ENCODE measurements around the gene TUBA3E.
"Not testable (repeated sequence)": the region's sequence is repeated elsewhere in the genome, so short reads cannot be mapped to it uniquely, and the experiment has no call there.

TUBA3E gene

DNA sequence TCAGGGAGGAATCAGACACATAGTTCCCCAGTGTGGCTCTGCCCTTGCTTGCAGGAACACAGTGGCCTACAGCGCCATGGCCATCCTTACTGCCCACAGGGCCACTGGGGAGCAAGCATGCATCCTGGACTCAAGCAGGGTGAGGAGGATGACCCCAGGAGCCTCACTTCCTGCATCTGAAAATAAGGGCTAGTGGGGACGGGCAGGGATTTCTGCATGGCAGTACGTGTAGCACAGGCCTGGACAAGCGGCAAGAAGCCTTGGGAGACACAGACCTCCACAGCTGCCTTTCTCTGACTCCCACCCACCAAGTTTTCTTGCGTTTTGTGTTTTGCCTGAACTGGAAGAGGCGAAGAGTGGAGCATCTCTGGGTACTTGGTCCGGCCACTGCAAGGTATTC, 35.8 kb downstream of the TUBA3E start:
- not testable (repeated sequence) for DNase-seq (ENCODE audit: low read depth in 3 of 3)

DNA sequence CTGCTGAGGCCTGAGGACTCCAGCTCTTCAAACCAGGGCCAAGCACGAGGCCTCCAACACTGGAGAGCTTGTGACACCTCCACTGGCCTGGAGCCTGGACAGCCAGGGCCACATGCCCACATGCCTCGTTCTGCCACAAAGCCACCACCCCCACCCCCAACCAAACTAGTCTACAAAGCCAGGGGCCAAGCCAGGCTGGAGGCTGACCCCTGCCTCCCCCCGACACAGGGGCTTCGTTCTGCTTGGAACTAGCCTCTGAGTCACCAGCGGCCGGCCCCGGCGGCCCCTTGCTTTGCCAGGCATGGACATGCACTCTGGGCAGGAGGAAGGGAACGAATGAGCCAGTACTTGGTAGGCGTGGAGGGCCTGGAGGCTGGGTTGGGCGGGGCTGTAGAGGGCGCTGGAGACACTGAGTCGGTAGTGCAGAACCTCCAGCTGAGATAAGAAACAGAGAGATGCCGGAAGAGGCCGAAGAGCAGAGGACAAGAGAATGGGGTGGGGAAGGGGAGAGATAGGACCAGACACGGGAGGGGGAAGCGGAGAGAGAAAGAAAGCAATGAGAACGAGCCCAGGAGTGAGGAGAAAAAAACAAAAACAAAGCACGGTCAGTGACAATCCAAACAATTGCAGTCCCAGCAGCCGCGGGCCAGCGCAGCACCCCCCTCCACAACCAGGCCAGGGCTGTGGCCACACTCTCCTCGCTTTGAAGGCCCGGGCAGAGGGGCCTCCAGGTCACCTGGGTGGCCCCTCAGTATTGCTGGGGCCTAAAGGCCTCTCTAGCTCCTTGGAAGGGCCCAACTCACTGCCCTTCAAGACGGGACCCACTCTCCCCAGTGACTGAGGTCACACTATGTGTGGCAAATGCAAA, 37.2 kb downstream of the TUBA3E start:
- not testable (repeated sequence) for DNase-seq (ENCODE audit: low read depth in 3 of 3)

DNA sequence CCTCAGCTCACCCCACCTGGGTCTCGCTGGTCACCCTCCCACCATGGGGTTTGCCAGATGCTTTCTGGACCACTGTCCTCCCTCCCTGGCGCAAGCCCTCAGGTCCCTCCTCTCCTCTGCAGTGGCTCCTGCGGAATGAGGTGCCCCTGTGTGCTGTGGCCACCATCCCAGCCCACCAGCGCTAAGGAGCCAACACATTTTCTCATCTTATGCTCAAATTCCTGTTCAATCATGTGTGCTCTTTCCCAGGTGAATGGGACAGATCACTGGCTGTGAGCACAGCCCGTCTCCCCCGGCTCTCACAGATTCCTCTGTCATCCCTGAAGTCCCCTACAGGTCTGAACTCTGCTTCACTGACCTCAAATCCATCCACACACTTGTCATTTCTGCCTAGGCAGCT, 38.1 kb downstream of the TUBA3E start:
- DNase-seq (ENCODE audit: low read depth in 3 of 3): no peak

DNA sequence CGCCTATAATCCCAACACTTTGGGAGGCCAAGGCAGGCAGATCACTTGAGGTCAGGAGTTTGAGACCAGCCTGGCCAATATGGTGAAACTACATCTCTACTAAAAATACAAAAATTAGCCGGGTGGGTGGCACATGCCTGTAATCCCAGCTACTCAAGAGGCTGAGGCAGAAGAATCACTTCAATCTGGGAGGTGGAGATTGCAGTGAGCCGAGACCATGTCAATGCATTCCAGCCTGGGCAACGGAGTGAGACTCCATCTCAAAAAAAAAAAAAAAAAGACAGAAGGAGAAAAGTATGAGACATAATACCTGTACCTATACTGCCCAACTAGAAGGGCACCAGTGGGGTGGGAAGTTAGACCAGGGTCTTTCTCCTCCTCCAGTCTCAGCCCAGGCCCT, 38.9 kb downstream of the TUBA3E start:
- DNase-seq (ENCODE audit: low read depth in 3 of 3): not testable (repeated sequence)

DNA sequence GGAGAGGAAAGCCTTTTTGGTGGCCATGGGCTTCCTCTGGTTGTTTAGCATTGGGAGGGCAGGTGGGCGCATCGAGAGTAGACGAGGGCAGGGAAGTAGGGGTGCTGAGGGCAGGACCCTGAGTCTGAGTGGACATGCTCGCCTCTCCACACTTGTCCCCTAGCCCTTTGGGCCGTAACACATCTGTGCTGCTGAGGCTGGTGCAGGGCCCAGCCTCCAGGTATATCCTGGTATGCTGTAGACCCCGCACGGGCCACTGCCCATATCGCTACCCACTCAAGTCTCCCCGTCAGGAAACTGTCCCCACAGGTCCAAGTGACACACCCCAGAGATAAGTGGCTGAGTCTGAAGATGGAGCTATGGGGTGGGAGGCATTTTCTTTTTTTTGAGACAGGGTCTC, 39.6 kb downstream of the TUBA3E start:
- DNase-seq (ENCODE audit: low read depth in 3 of 3): no peak

DNA sequence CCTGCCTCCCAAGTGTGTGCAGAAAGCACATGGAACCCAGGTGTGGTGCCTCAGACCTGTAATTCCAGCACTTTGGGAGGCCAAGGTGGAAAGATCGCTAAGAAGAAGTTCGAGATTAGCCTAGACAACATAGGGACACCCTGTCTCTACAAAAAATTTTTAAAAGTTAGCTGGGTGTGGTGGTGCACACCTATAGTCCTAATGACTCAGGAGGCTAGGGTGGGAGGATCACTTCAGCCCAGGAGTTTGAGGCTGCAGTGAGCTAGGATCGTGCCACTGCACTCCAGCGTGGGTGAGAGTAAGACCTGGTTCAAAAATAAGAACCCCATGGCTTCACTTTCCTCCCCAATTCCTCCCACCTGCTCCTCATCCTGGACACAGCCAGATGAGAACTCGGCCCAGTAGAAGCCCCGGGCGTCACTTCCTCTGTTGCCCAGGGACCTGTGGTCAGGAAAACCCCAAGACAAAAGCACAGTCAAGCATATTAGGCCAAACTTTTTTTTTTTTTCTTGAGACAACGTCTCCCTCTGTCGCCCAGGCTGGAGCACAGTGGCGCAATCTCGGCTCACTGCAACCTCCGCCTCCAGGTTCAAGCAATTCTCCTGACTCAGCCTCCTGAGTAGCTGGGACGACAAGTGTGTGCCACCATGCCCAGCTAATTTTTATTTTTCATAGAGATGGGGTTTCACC, 40.3 kb downstream of the TUBA3E start:
- not testable (repeated sequence) for DNase-seq (ENCODE audit: low read depth in 3 of 3)

DNA sequence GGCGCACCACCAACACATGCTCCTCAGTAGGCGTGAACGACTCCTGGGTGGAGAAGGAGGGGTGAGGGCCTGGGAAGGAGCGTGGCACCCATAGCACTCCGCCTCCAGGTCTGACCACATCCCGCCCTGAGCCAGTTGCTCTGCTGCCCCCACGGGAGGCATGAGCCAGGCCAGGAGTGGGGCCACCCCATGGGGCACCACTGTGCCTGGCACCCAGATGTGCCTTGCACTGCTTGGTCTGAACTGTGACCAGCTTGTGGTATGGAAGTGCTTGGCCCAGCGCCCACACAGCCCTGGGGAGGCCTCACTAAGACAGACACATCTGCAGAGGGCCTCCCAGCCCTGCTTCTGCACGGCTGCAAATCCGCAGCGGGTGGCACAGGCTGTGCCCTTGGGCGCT, 40.9 kb downstream of the TUBA3E start:
- DNase-seq (ENCODE audit: low read depth in 3 of 3): not testable (repeated sequence)

DNA sequence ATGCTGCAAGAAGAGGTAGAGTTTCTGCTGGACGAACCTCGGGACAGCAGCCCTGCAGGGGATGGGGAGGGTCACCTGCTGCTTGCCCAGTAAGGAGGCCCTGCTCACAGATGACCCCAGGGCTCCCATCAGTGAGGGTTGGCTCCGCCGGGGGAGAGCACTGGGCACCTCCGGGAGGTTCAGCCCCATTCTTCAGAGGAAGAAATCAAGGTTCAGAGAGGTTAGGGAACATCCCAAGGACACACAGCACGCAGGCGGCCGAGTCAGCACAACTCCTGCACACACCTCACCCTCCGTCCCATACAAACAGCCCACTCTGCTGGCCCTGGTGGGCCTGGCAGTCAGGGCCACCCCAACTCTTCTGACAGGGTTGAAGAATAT, 41.6 kb downstream of the TUBA3E start:
- no peak for DNase-seq (ENCODE audit: low read depth in 3 of 3)

DNA sequence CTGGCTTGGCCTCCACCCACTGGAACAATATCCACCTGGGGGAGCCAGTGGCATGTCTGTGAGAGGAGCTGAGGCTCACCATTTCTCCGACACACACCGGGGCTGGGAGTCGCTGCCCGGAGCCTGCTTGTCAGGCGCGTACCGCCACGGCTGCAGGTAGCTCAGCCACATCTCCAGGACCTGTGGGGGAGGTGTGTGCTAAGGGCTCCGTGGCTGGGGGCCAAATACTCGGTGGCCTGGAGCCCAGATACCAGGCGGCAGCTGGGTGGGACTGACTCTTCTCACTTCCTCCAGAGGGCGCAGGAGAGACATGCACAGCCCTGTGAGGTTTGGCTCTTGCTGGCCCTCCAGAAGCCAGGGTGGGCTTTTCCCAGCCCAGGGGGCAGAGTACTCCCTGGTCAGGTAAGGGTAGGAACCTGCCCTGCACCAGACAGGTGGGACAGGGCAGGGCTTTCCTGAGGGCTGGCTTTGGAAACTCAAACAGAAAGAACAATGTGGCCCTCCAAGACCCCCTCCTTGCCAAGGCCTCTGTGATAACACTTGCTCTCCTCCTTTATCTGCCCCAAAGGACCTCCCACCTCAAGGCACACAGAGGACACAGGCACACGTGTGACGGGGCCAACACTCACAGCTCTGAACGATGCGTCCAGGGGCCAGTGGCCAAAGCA, 42.1 kb downstream of the TUBA3E start:
- DNase-seq (ENCODE audit: low read depth in 3 of 3): not testable (repeated sequence)

DNA sequence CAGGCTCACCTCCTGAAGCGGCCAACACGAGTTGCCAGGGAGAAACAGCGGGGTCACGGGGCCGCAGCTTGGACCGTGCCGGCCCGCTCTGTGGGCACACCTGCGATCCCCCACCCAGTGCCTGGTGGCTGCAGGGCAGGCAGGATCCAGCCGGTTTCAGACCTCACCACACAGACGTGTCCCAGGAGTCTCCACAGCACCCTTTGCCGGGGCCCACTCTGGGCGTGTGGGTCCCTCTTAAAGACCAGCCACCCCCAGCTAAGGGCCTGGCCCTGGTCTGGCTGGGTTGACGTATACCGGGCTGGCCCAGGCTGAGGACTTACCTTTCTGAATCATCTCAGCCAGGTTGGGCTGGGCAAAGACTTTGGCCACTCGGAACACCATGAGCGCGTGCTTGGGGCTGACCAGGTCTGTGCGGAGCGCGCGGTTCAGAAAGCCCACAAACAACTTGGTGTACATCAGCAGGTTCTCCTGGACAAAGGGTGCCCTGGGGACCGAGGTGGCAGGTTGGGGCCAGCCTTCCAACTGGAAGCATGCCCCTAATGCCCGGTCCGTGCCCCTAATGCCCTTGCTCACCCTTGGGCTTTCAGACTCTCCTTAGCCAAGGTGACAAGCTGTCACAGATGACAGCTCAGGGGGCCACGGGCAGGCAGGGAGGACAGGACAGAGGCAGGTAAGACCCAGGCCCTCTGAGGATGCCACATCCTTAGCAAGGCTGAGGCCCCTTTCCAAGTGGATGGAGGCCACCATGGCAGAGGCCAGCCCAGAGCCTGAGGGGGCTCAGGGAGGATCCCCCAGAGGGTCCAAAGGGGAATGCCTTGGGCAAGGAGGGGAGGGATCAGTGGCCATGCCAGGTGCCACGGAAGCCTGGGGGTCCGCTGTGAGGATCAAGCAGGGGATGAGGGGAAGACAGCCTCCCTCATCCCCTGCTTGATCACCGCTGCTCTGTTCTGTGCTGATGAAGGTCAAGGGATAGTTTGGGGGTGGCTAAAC, 43.2 kb downstream of the TUBA3E start:
- DNase-seq (ENCODE audit: low read depth in 3 of 3): no peak

DNA sequence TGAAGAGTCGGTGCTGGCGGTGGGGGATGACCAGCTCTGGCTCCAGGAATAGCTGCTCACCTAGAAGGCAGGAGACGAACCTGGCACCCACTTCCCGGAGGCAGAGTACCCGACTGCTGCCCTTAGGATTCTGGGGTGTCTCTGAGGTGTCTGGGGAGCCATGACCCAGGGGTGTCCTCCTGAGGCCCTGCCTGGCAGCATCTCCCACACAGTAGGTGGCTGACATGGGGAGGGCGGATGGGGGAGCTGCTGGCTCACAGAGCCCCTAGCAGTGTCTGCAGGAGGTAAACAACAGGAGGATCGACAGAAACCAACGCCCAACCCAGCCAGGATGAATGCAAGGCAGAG, 43.8 kb downstream of the TUBA3E start:
- not testable (repeated sequence) for DNase-seq (ENCODE audit: low read depth in 3 of 3)

DNA sequence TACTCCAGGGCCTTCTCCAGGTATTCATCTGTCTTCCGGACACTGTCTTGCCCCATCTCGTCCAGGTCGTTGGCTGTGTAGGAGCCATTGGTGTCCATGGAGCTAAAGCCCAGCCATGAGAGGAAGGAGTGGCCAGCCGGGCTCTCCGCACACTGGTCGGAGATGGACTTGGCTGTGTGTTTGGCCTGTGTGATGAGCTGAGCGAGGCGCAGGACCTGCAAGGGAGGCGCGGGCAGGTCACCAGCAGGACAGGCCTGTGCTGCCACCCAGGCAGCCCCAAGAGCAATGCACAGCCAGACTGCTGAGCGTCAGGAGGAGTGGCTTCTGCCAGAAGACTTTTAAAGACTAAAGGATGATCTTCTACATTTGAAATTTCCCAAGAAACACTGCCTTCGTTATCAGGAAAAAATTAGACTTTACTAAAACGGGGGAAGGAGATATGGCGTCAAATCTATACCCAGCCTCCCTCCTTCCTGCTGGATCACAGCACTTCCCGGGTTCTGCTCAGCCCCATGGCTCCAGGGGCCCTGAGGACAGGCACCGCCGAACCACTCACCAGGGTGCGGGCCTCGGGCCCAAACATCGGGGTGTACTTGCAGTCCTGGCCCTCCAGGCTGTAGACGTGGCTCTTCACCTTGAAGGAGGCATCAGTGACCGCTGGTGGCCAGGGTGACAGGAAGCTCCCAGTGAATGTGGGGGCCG, 44.4 kb downstream of the TUBA3E start:
- DNase-seq (ENCODE audit: low read depth in 3 of 3): not testable (repeated sequence)

DNA sequence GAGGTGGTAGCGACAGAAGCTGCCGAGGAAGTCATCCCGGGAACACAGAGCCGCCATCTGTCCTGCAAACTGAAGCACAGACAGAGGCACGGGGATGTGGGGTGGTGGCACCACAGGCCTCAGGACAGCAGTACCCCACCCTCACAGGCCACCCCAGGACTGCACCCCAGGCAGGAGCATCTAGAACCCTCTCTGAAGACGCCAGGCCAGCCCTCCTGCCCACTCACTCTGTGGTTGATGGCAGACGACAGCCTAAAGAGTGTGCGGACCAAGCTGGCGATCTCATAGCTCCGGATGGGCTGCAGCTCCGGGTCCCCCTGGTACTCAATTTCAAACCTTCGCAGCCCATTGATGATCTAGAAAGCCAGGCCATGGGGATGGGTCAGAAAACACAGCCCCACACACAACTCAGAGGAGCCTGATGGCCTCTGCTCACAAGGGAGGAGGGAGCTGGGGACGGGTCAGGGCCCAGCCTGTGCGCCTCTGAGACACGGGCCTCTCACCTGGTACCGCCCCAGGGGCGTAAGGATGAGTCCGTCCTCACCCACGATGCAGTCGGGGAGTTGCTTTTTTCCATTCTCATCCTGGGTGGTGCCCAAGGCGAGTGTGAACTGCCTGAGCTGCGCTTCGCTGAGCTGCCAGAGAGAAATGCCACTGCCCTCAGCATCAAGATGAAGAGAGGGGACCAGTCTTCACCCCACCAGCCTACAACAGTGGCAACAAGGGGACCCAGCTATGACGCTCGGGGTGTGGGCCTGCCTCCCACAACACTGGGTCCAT, 45.2 kb downstream of the TUBA3E start:
- no peak for DNase-seq (ENCODE audit: low read depth in 3 of 3)

DNA sequence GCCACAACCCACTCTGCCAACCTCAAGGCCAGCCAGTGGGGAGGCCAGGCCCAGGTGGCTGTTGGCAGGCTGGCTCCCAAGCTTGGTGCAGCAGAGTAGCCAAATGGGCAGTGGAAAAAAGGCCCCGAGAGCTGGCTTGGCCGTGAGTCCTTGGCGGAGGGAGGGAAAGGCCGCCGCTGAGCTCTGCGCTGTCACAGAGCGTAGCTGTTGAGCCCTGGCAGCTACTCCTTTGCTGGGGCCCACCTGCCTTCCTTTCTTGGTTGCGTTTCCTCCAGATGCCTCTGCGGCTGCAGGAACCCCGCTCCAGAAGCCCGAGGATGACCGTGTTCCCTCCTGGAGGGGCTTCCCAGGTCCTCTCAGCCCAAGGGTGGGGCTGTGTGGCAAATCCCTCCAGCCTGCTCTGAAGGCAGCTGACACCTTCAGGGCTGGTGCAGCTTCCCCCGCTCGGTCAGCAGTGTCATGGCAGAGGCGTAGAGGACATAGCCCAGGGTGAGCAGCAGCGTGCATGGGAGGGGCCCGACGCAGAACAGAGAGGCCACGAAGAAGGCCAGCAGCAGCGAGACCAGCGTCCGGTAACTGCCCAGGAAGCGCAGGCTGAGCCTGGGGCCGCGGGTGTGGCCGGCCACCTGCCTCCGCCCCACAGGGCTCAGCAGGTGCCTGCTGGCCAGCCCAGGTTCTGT, 46.0 kb downstream of the TUBA3E start:
- not testable (repeated sequence) for DNase-seq (ENCODE audit: low read depth in 3 of 3)

DNA sequence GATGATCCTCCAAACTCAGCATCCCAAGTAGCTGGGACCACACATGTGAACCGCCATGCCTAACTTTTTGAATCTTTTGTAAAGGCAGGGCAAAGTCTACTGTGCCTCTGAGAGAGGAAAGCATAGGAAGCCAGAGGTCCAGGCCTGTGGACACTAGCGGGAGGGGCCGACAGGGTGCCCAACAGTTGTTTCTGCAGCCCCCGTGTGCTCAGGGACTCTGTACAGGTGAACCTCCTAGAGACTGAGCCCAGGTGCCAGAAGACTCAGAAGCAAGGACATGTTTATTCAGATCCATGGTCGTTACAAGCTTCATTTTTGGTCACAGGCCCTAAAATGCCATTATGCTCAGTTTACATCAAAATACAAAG, 47.1 kb downstream of the TUBA3E start:
- not testable (repeated sequence) for DNase-seq (ENCODE audit: low read depth in 3 of 3)

DNA sequence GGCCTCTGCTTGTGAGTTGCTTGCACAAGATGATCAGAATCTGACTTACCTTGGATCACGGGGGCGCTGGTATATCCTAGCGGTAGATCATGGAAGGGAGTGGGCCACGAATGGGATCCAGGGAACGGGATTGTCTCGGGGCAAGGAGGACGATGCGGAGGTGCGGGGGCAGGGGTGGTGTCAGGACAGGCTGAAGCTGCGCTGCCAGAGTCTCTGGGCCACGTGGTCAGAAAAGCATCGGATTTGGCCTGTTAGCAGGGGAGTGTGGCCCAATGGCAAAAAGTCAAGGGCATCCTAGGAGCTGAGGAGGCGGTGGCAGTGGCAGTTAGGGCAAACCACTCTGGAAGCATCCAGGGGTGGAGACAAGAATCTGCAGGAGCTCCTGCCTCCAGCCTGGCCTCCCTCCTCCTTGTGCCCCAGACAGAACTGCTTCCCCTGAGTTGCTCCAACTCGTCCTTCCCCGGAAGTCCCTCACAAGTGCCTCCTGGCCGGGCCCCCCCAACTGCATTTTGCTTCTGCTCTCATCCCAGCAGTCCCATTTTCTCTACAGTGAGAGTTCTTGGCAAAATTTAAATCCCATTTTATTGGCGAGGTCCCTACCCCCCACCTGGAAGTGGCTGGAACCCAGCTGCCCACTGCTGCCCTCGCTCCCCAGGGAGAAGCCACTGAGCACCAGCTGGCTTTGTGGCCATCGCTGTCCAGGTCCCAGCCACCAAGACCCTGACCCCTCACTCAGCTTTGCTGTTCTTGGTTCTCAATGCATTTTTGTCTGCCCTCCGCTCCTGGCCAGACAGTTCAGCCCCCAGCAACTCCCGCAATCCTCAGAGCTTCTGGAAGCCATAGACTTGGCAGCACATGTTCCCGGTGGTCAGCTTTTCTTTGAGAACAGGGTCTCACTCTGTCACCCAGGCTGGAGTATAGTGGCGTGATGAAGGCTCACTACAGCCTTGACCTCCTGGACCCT, 47.8 kb downstream of the TUBA3E start:
- no peak for DNase-seq (ENCODE audit: low read depth in 3 of 3)

DNA sequence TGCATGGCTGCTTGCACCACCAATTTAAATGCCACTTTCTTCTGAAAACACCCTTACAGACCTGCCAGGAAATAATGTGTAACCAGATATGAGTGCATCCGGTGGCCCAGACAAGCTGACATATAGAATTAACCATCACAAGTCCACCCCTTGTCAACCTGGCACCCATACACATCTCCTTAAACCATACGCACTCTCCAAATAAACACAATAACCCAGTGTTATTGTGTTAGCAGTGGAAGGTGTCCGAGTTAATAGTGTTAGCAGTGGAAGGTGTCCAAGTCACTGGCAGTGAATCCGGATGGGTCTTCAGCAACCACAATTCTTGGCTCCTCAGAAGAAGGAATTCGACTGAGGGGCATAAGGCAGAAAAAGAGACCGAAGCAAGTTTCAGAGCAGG, 49.7 kb downstream of the TUBA3E start:
- not testable (repeated sequence) for DNase-seq (ENCODE audit: low read depth in 3 of 3)

DNA sequence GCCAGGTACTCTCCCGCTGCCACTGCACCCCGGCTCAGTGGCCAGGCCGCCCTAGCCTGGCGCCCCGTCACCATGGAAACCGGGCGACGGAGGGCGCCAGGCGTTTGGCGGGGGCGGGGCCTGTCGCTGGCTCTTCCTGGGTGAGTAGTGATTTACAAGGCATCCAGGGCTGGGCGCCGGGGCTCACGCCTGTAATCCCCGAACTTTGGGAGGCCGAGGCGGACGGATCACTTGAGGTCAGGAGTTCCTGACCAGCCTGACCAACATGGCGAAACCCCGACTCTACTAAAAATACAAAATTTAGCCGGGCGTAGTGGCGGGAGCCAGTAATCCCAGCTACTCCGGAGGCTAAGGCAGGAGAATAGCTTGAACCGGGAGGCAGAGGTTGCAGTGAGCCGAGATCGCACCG, 53.2 kb downstream of the TUBA3E start, which contains the start of gene CCDC74B:
Gene CCDC74B (minus strand): TSS at position 107 of the 409 bp plus-strand sequence. CDS start 116 bp downstream, outside the sequence.
- peak; percentile 22 to 34 (median 26) for DNase-seq (ENCODE audit: low read depth in 3 of 3)
